Liver (tissue), 3 donors: ENCODE results near the gene EIF4G1.

ENCODE experiments used
- CTCF ChIP-seq: fragments of 150-350 bp; IDR thresholded peaks from 2 replicates; pipeline ENCODE4 v1.5.1; 2017; ENCODE audit warnings: improper control_type of control experiment, low read depth, low read length; ENCODE audit not compliant: missing input control
- GABPA ChIP-seq, 2 donors: IDR thresholded peaks in 1 of 2; conservative IDR thresholded peaks in 1 of 2; 2 replicates each; pipeline ENCODE4 v1.6.1; 2016; ENCODE audit warnings: antibody characterized with exemption in 2 of 2, mild to moderate bottlenecking in 1 of 2, moderate library complexity in 1 of 2
- JUND ChIP-seq, 2 donors: IDR thresholded peaks; 2 replicates each; pipeline ENCODE4 v1.6.1; 2016; ENCODE audit warnings: antibody characterized with exemption in 2 of 2
- MAX ChIP-seq: IDR thresholded peaks from 2 replicates; pipeline ENCODE4 v1.6.1; 2016; ENCODE audit warnings: antibody characterized with exemption
- NR2F2 ChIP-seq: IDR thresholded peaks from 2 replicates; pipeline ENCODE4 v1.6.1; 2016; ENCODE audit warnings: antibody characterized with exemption
- RAD21 ChIP-seq, 2 donors: IDR thresholded peaks; 2 replicates each; pipeline ENCODE4 v1.6.1; 2016; ENCODE audit warnings: antibody characterized with exemption in 2 of 2, mild to moderate bottlenecking in 2 of 2
- REST ChIP-seq: IDR thresholded peaks from 2 replicates; pipeline ENCODE4 v1.6.1; 2016; ENCODE audit warnings: antibody characterized with exemption, mild to moderate bottlenecking
- RXRA ChIP-seq, 2 donors: IDR thresholded peaks; 2 replicates each; pipeline ENCODE4 v1.6.1; 2017 to 2018; ENCODE audit warnings: antibody characterized with exemption in 2 of 2, mild to moderate bottlenecking in 1 of 2
- SP1 ChIP-seq: IDR thresholded peaks from 2 replicates; pipeline ENCODE4 v1.6.1; 2018; ENCODE audit warnings: antibody characterized with exemption, mild to moderate bottlenecking
- YY1 ChIP-seq: IDR thresholded peaks from 2 replicates; pipeline ENCODE4 v1.6.1; 2016; ENCODE audit warnings: antibody characterized with exemption, mild to moderate bottlenecking
- donor health status: healthy.
- donor health status: healthy.

GRCh38 chr3:184277366-184277765 is 37.0 kb upstream of the EIF4G1 start:
- no peak for TF ChIP-seq SP1
- TF ChIP-seq MAX = no peak
- no peak for TF ChIP-seq JUND (IDR thresholded peaks at IDR 0.05)
- no peak for TF ChIP-seq RAD21 (IDR thresholded peaks at IDR 0.05)
- TF ChIP-seq CTCF = no peak
- no peak for TF ChIP-seq REST
- no peak for TF ChIP-seq YY1
- no peak for TF ChIP-seq GABPA (IDR thresholded peaks at IDR 0.05 in 1 of 2, conservative IDR thresholded peaks at IDR 0.05 in 1 of 2)
- no peak for TF ChIP-seq NR2F2
- no peak for TF ChIP-seq RXRA (IDR thresholded peaks at IDR 0.05)
